Upper lobe of left lung (tissue), 6 donors: ENCODE measurements around the gene ATP6V0B. TPM values are rescaled to one million over a fixed set of nuclear protein-coding genes. Genes with fewer than 3 reads are reported as not detected.

Experiments used
- ATAC-seq, 2 donors: fragments of 200-7000 bp; cut with Tn5 transposase; one replicate each; pipeline ENCODE4 v1.9.1; 2022; ENCODE audit warnings: mild to moderate bottlenecking in 2 of 2, moderate library complexity in 2 of 2; ENCODE audit not compliant: low FRiP score in 2 of 2
- DNase-seq, 2 donors: peaks; one replicate each; pipeline ENCODE4 v3.0.0-alpha.2; 2019 to 2020
- H3K27ac ChIP-seq, 4 donors: fragments of 200-600 bp; sonication (generic); one replicate each; pipeline ENCODE4 v1.5.1; 2016 to 2019
- H3K27me3 ChIP-seq, 4 donors: fragments of 200-600 bp; sonication (generic); one replicate each; pipeline ENCODE4 v1.5.1; 2017 to 2019
- H3K36me3 ChIP-seq, 4 donors: fragments of 200-600 bp; sonication (generic); one replicate each; pipeline ENCODE4 v1.5.1; 2016 to 2019
- H3K4me1 ChIP-seq, 4 donors: fragments of 200-600 bp; sonication (generic); one replicate each; pipeline ENCODE4 v1.5.1; 2018 to 2019
- H3K4me3 ChIP-seq, 4 donors: fragments of 200-600 bp; sonication (generic); one replicate each; pipeline ENCODE4 v1.5.1; 2017 to 2019; ENCODE audit warnings: mild to moderate bottlenecking in 2 of 4, moderate library complexity in 1 of 4
- H3K9me3 ChIP-seq, 4 donors: fragments of 200-600 bp; sonication (generic); one replicate each; pipeline ENCODE4 v1.5.1; 2018 to 2019
- EP300 ChIP-seq, 4 donors: sonication (generic); formaldehyde crosslinking; IDR thresholded peaks; one replicate each; pipeline ENCODE4 v1.5.1; 2017; ENCODE audit warnings: antibody characterized with exemption in 4 of 4, control low read depth in 2 of 4
- POLR2A ChIP-seq, 4 donors: fragments of 450-650 bp; IDR thresholded peaks; one replicate each; pipeline ENCODE4 v1.5.1; 2016 to 2017; ENCODE audit warnings: antibody characterized with exemption in 4 of 4, mild to moderate bottlenecking in 2 of 4
- POLR2AphosphoS5 ChIP-seq, 2 donors: sonication (generic); formaldehyde crosslinking; IDR thresholded peaks; one replicate each; pipeline ENCODE4 v1.5.1; 2017; ENCODE audit warnings: antibody characterized with exemption in 2 of 2
- WGBS, 2 donors: methylation state at CpG; one replicate each; pipeline ENCODE4 v1.1.5; 2017 to 2018; 5-methylcytosine and 5-hydroxymethylcytosine counted together
- total RNA-seq, 6 donors: library from RNA; depleted of rRNA in 4 of 6; stranded (reverse); fragments of >200 nt in 4 of 6; gene quantifications; one replicate each; pipeline versions ENCODE4 v1.1.0 to v1.2.1, GENCODE V29; 2016 to 2021
- TF ChIP-seq, protein P1 (sequence below), 6 experiments: fragments of 450-650 bp in 4 of 6; fragments of 200-600 bp in 2 of 6; sonication (generic) in 2 of 6; IDR thresholded peaks; one replicate each; pipeline ENCODE4 v1.5.1; 2016 to 2019; ENCODE audit warnings: antibody characterized with exemption in 6 of 6
- donor health status: DM: no; HTN: no; CAD: no; lungs with moderate emphysema.
- donor health status: DM: no; HTN: yes; CAD: no; lungs with severe emphysema.

The ATP6V0B gene
- total RNA-seq, 6 donors from 2014 or later: 98.0 to 225 (median 161) TPM

DNA sequence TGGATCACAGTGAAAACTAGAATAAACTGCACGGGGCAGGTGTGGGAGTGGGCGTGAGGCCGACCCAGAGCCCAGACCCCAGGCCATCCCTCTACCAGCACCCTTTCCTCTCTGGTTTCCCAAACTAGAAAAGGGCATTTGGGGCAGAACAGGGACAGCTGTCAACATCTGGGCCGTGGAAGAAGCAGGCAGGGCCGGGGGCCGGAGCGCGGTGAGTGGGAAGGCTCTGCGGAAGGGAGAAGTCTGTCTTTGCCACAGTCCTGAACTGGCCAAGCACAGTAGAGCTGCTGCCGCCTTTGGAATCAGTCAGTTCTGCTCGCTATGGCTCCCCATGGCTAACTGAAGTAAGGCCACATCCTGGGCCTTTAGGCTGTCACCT is 23.2 kb downstream of the ATP6V0B start:
- no peaks in the 10 kb centered on the region for H3K4me1 ChIP-seq
- no peaks in the 10 kb centered on the region for H3K27me3 ChIP-seq
- WGBS, 2 donors: 76 to 86% methylated on average over 9 to 11 of the region's 11 CpGs
- H3K9me3 ChIP-seq: no peaks in the 10 kb centered on the region
- DNase-seq (peak in 1 of 2 donors; percentile 80), ATAC-seq (no peak)
- TF ChIP-seq, protein P1, sequence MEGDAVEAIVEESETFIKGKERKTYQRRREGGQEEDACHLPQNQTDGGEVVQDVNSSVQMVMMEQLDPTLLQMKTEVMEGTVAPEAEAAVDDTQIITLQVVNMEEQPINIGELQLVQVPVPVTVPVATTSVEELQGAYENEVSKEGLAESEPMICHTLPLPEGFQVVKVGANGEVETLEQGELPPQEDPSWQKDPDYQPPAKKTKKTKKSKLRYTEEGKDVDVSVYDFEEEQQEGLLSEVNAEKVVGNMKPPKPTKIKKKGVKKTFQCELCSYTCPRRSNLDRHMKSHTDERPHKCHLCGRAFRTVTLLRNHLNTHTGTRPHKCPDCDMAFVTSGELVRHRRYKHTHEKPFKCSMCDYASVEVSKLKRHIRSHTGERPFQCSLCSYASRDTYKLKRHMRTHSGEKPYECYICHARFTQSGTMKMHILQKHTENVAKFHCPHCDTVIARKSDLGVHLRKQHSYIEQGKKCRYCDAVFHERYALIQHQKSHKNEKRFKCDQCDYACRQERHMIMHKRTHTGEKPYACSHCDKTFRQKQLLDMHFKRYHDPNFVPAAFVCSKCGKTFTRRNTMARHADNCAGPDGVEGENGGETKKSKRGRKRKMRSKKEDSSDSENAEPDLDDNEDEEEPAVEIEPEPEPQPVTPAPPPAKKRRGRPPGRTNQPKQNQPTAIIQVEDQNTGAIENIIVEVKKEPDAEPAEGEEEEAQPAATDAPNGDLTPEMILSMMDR (IDR thresholded peaks at IDR 0.05): no peak
- TF ChIP-seq POLR2A (IDR thresholded peaks at IDR 0.05) (no peak), POLR2AphosphoS5 (IDR thresholded peaks at IDR 0.05) (no peak), EP300 (IDR thresholded peaks at IDR 0.05) (no peak)
- H3K27ac ChIP-seq: no peak overlapping the region
- H3K36me3 ChIP-seq: peaks cover 0 to 30% (median 14%) of the 10 kb centered on the region in 4 donors
- no peak overlapping the region for H3K4me3 ChIP-seq

DNA sequence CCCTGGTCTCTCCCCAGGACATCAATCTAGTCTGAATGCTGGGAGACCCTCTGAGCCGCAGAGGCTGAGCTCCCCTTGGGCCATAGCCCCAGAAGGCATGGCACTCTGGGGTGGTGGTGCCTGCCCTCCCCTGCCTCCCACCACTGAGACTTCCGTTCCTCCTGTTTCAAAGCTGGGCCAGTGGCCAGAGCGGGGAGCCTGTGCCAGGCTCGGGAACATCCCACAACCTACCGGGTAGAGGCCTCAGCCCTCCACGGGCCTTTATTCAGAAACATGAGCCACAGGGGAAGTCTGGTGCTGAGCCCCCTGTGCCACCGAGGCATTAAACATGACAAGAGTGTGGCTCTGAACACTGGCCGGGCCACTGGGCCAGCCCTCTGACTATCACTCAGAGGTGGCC is 24.7 kb downstream of the ATP6V0B start:
- no peaks in the 10 kb centered on the region for H3K27me3 ChIP-seq
- ATAC-seq (no peak), DNase-seq (no peak)
- 81 to 100% methylated on average over 1 to 7 of the region's 8 CpGs for WGBS, 2 donors
- H3K27ac ChIP-seq: no peak overlapping the region
- peaks cover 0 to 30% (median 14%) of the 10 kb centered on the region in 4 donors for H3K36me3 ChIP-seq
- H3K4me3 ChIP-seq: no peak overlapping the region
- no peaks in the 10 kb centered on the region for H3K4me1 ChIP-seq
- no peak for TF ChIP-seq POLR2AphosphoS5 (IDR thresholded peaks at IDR 0.05)
- TF ChIP-seq, protein P1 (IDR thresholded peaks at IDR 0.05): no peak
- TF ChIP-seq POLR2A (IDR thresholded peaks at IDR 0.05): no peak
- no peak for TF ChIP-seq EP300 (IDR thresholded peaks at IDR 0.05)
- H3K9me3 ChIP-seq: no peaks in the 10 kb centered on the region

DNA sequence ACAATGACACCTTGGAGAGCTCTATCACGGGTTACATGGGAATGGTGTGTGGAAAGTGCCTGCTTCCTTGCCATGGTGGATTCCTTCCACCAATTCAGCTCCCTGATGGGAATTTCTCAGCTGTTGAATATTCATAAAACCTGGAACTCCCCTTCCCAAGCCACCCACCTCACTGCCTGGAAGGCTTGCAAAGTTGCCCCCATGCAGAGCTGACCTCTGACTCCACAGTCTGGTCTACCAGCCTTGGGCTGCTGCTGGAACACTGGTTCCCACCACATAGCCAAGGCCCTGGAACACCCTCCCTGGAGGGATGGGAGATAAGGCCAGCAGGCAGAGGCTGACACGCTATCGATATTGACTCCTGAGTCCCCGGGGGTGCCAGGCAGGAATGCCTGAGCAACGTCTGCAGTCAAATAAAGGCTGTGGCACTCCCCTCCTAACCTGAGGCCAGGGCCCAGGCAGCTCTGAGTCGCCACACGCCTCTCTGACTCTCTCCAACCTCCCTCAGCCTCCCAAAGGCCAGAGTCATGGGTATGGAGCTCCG is 25.4 kb downstream of the ATP6V0B start:
- Histone ChIP-seq H3K9me3 (no peaks in the 10 kb centered on the region), H3K4me3 (no peak overlapping the region), H3K27me3 (no peaks in the 10 kb centered on the region), H3K36me3 (peaks cover 0 to 30% (median 14%) of the 10 kb centered on the region in 4 donors), H3K4me1 (no peaks in the 10 kb centered on the region), H3K27ac (no peak overlapping the region)
- ATAC-seq (no peak), DNase-seq (no peak)
- TF ChIP-seq POLR2A (IDR thresholded peaks at IDR 0.05) (no peak), EP300 (IDR thresholded peaks at IDR 0.05) (no peak), POLR2AphosphoS5 (IDR thresholded peaks at IDR 0.05) (no peak)
- TF ChIP-seq, protein P1 (IDR thresholded peaks at IDR 0.05): no peak
- 86 to 88% methylated on average over 6 to 8 of the region's 8 CpGs for whole genome bisulfite sequencing, 2 donors

DNA sequence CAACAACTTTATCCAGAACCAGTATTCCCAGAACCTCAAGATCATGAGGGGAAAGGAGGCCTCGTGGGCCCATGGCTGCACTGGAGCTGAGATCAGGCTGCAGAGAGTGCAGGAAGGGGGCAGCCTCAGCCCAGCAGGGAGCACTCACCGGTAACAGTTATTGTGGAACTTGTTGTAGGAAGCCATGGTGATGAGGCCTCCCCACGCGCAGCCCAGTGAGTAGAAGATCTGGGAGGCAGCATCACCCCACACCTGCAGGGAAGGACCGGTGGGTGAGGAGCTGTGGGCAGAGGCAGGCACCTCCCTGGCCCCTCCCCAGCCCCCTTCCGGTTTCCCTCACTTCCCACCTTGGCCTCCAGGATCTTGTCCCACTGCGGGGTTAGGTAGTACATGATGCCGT is 27.4 kb downstream of the ATP6V0B start:
- no peaks in the 10 kb centered on the region for H3K9me3 ChIP-seq
- WGBS, 2 donors: 81 to 86% methylated on average over 6 to 8 of the region's 8 CpGs
- no peak for TF ChIP-seq POLR2AphosphoS5 (IDR thresholded peaks at IDR 0.05)
- no peak for TF ChIP-seq EP300 (IDR thresholded peaks at IDR 0.05)
- TF ChIP-seq POLR2A (IDR thresholded peaks at IDR 0.05): no peak
- TF ChIP-seq, protein P1 (IDR thresholded peaks at IDR 0.05): no peak

DNA sequence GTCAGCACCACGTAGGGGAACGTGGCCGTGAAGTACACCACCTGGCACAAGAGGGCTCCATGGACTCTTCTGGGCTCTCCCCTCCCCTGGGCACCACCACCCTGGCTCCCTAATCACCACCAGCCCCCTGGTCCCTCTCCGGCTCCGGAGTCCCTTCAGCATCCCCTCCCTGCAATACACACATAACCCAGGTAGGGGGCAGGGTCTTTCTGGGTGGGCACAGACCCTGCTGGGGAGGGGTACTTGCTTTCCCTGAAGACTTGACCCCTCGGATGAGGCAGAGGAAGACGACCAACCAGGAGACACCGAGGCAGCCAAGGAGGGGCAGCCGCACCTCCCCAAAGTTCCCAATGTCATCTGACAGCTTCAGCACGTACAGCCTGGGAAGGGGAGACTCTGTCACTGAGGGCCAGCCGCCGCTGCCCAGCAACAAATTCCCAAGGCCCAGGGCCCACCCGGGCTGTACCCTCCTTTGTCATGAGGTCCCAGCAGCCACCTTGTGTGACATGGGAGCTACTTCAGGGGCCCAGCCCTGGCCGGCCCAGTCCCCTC is 27.9 kb downstream of the ATP6V0B start:
- Histone ChIP-seq H3K4me1 (peaks cover 0 to 5% (median 2%) of the 10 kb centered on the region in 4 donors), H3K4me3 (no peak overlapping the region), H3K9me3 (no peaks in the 10 kb centered on the region), H3K27me3 (no peaks in the 10 kb centered on the region), H3K27ac (no peak overlapping the region), H3K36me3 (peaks cover 0 to 30% (median 14%) of the 10 kb centered on the region in 4 donors)
- ATAC-seq (no peak), DNase-seq (no peak)
- 84% methylated on average over 9 to 12 of the region's 14 CpGs for WGBS, 2 donors
- no peak for TF ChIP-seq POLR2AphosphoS5 (IDR thresholded peaks at IDR 0.05)
- no peak for TF ChIP-seq POLR2A (IDR thresholded peaks at IDR 0.05)
- TF ChIP-seq, protein P1 (IDR thresholded peaks at IDR 0.05): no peak
- TF ChIP-seq EP300 (IDR thresholded peaks at IDR 0.05): no peak

More for the DNA sequence above, 27.4 kb downstream of the ATP6V0B start:
- no peak overlapping the region for H3K27ac ChIP-seq
- peaks cover 0 to 30% (median 14%) of the 10 kb centered on the region in 4 donors for H3K36me3 ChIP-seq
- no peak overlapping the region for H3K4me3 ChIP-seq
- no peak for ATAC-seq
- H3K4me1 ChIP-seq: peaks cover 0 to 5% (median 2%) of the 10 kb centered on the region in 4 donors
- no peaks in the 10 kb centered on the region for H3K27me3 ChIP-seq
- DNase-seq: no peak
